PC-3 (cell line): ENCODE measurements around the gene MT1A. TPM values are rescaled to one million over a fixed set of nuclear protein-coding genes. Genes with fewer than 3 reads are reported as not detected.
A peak's percentile ranks its signal among the peaks of the same experiment; 100 is the strongest.

Source experiments
- ATAC-seq: fragments of 200-7000 bp; cut with Tn5 transposase; 2 replicates; pipeline ENCODE4 v1.9.1; 2020; ENCODE audit warnings: mild to moderate bottlenecking, moderate library complexity
- BruUV-seq: library from RNA; stranded (reverse); fragments of 400-500 nt; replicated peaks from 2 replicates; lab custom pipeline; 2021; lab: Mats Ljungman, UMichigan
- CTCF ChIA-PET: fragments of 300-600 bp; sonication (Branson Sonifier 250); formaldehyde crosslinking; loops from one replicate; lab custom pipeline; 2022; ENCODE audit warnings: antibody characterized with exemption; lab: Charles Lee
- POLR2A ChIA-PET: fragments of 300-600 bp; sonication (Branson Sonifier 250); formaldehyde crosslinking; loops from one replicate; lab custom pipeline; 2022; ENCODE audit warnings: antibody characterized with exemption; ENCODE audit not compliant: unreplicated experiment; lab: Charles Lee
- DNase-seq: peaks from one replicate; pipeline ENCODE4 v3.0.0-alpha.2; 2015
- H2AFZ ChIP-seq: fragments of 300-600 bp; sonication (generic); 2 replicates; pipeline ENCODE4 v1.6.0; 2016; ENCODE audit warnings: antibody characterized with exemption, low read length
- H3F3A ChIP-seq: fragments of 300-600 bp; sonication (generic); one replicate; pipeline ENCODE4 v1.6.0; 2017; ENCODE audit warnings: antibody characterized with exemption, low read length, control low read depth, mild to moderate bottlenecking; ENCODE audit not compliant: unreplicated experiment
- H3K27ac ChIP-seq: fragments of 300-600 bp; sonication (generic); 2 replicates; pipeline ENCODE4 v1.5.1; 2016; ENCODE audit warnings: mild to moderate bottlenecking, low read length
- H3K27me3 ChIP-seq: fragments of 300-600 bp; sonication (generic); 2 replicates; pipeline ENCODE4 v1.6.1; 2016; ENCODE audit warnings: low read length, mixed read lengths
- H3K36me3 ChIP-seq: fragments of 300-600 bp; sonication (generic); 2 replicates; pipeline ENCODE4 v1.6.1; 2016; ENCODE audit warnings: low read depth, mixed run types, low read length, mixed read lengths
- H3K4me1 ChIP-seq: fragments of 300-600 bp; sonication (generic); 2 replicates; pipeline ENCODE4 v1.5.1; 2016; ENCODE audit warnings: low read length; ENCODE audit not compliant: insufficient read depth
- H3K4me2 ChIP-seq: fragments of 300-600 bp; sonication (generic); 2 replicates; pipeline ENCODE4 v1.6.0; 2016; ENCODE audit warnings: low read length
- H3K4me3 ChIP-seq: fragments of 300-600 bp; sonication (generic); 2 replicates; pipeline ENCODE4 v1.5.1; 2016; ENCODE audit warnings: mild to moderate bottlenecking, low read length, mixed read lengths
- H3K79me2 ChIP-seq: fragments of 300-600 bp; sonication (generic); 2 replicates; pipeline ENCODE4 v1.6.1; 2017; ENCODE audit warnings: low read length, mixed read lengths
- H3K9ac ChIP-seq: fragments of 300-600 bp; sonication (generic); 2 replicates; pipeline ENCODE4 v1.6.0; 2016; ENCODE audit warnings: mild to moderate bottlenecking, low read length
- H3K9me2 ChIP-seq: fragments of 300-600 bp; sonication (generic); replicated peaks from 2 replicates; pipeline ENCODE4 v1.6.1; 2016; ENCODE audit warnings: mixed run types, low read length, mixed read lengths
- H3K9me3 ChIP-seq: fragments of 300-600 bp; sonication (generic); 2 replicates; pipeline ENCODE4 v1.6.1; 2016; ENCODE audit warnings: low read length, mixed read lengths
- H4K20me1 ChIP-seq: fragments of 300-600 bp; sonication (generic); 2 replicates; pipeline ENCODE4 v1.6.1; 2016; ENCODE audit warnings: low read length, mixed read lengths
- CTCF ChIP-seq: fragments of 300-600 bp; sonication (generic); conservative IDR thresholded peaks from 2 replicates; pipeline ENCODE4 v1.5.1; 2017; ENCODE audit warnings: antibody characterized with exemption, low read depth, mild to moderate bottlenecking, low read length
- EZH2 ChIP-seq: fragments of 300-600 bp; sonication (generic); IDR thresholded peaks from one replicate; pipeline ENCODE4 v1.6.1; 2017; ENCODE audit warnings: antibody characterized with exemption, mild to moderate bottlenecking, low read length; ENCODE audit not compliant: unreplicated experiment
- EZH2phosphoT487 ChIP-seq: fragments of 300-600 bp; sonication (generic); IDR thresholded peaks from 2 replicates; pipeline ENCODE4 v1.6.1; 2018; ENCODE audit warnings: mild to moderate bottlenecking, antibody characterized with exemption, low read length, borderline replicate concordance
- intact Hi-C: fragments of 100-400 bp; cut with micrococcal nuclease; formaldehyde crosslinking; loops from 2 replicates; pipeline ENCODE4 v1.9.0; 2023
- total RNA-seq: library from RNA; depleted of rRNA; stranded (reverse); fragments of >200 nt; gene quantifications from 2 replicates; pipeline ENCODE4 v1.2.3, GENCODE V29; 2014

The MT1A gene
- total RNA-seq, 1 experiment from 2014 or later: not detected

GRCh38 chr16:56615353-56615752 lies 23.1 kb upstream of the MT1A start:
- ATAC-seq: peak; percentile 29; the same call in 1 of the 2 replicates

GRCh38 chr16:56616608-56617211 lies 21.8 kb upstream of the MT1A start:
- Histone ChIP-seq H3K9me2 (no peaks in the 10 kb centered on the region), H2AFZ (no peak overlapping the region), H3K36me3 (no peaks in the 10 kb centered on the region), H3K27ac (no peak overlapping the region), H3K4me3 (no peak overlapping the region), H3K4me1 (peaks cover 38% of the 10 kb centered on the region), H3F3A (no peaks in the 10 kb centered on the region), H3K79me2 (no peaks in the 10 kb centered on the region), H3K9me3 (no peaks in the 10 kb centered on the region), H3K9ac (no peak overlapping the region), H3K4me2 (no peak overlapping the region), H3K27me3 (no peaks in the 10 kb centered on the region), H4K20me1 (no peaks in the 10 kb centered on the region)
- no TSS peak for BruUV-seq
- no peak for DNase-seq
- TF ChIP-seq EZH2phosphoT487 (no peak), EZH2 (no peak), CTCF (no peak)
- POLR2A ChIA-PET: no interaction called here
- intact Hi-C loops: no loop called here
- no peak for ATAC-seq
- CTCF ChIA-PET: no interaction called here

More at GRCh38 chr16:56615353-56615752, 23.1 kb upstream of the MT1A start:
- CTCF ChIA-PET: no interaction called here
- Histone ChIP-seq H2AFZ (no peak overlapping the region), H3K36me3 (no peaks in the 10 kb centered on the region), H3K4me3 (no peak overlapping the region), H3K9me3 (no peaks in the 10 kb centered on the region), H3K27ac (peak overlapping the region; percentile 59), H3K9ac (peak overlapping the region; percentile 43; the same call in 1 of the 2 replicates), H3K9me2 (no peaks in the 10 kb centered on the region), H4K20me1 (no peaks in the 10 kb centered on the region), H3K4me2 (peak overlapping the region; percentile 40), H3K4me1 (peaks cover 51% of the 10 kb centered on the region), H3K27me3 (no peaks in the 10 kb centered on the region), H3F3A (no peaks in the 10 kb centered on the region), H3K79me2 (peaks cover 4% of the 10 kb centered on the region; the same call in 1 of the 2 replicates)
- intact Hi-C loops: no loop called here
- BruUV-seq: no TSS peak
- peak; percentile 63 for DNase-seq
- TF ChIP-seq EZH2 (no peak), EZH2phosphoT487 (no peak), CTCF (no peak)
- POLR2A ChIA-PET: no interaction called here
